Right atrium auricular region (tissue), 2 donors: ENCODE measurements around the gene ACOT8. TPM values are rescaled to one million over a fixed set of nuclear protein-coding genes. Genes with fewer than 3 reads are reported as not detected.

ENCODE experiments used
- DNase-seq: peaks from one replicate; pipeline ENCODE4 v3.0.0-alpha.2; 2019; ENCODE audit warnings: low spot score
- H3K27ac ChIP-seq, 2 donors: fragments of 200-600 bp; sonication (generic); 1 replicate in 1 of 2; 2 replicates in 1 of 2; pipeline ENCODE4 v1.5.1; 2016 to 2019
- H3K27me3 ChIP-seq, 2 donors: fragments of 200-600 bp; sonication (generic); one replicate each; pipeline versions ENCODE4 v1.5.1 to v1.6.0; 2017 to 2019
- H3K36me3 ChIP-seq: fragments of 200-600 bp; sonication (generic); one replicate; pipeline ENCODE4 v1.5.1; 2016
- H3K4me1 ChIP-seq, 2 donors: fragments of 200-600 bp; sonication (generic); one replicate each; pipeline versions ENCODE4 v1.5.1 to v1.6.0; 2017 to 2019
- H3K4me3 ChIP-seq, 2 donors: fragments of 200-600 bp; sonication (generic); 1 replicate in 1 of 2; 2 replicates in 1 of 2; pipeline ENCODE4 v1.5.1; 2017 to 2019; ENCODE audit warnings: mild to moderate bottlenecking in 1 of 2, moderate library complexity in 1 of 2
- H3K9me3 ChIP-seq, 2 donors: fragments of 200-600 bp; sonication (generic); one replicate each; pipeline ENCODE4 v1.5.1; 2019
- CTCF ChIP-seq, 2 donors: fragments of 200-600 bp; sonication (generic); IDR thresholded peaks; one replicate each; pipeline ENCODE4 v1.5.1; 2019; ENCODE audit warnings: antibody characterized with exemption in 2 of 2
- total RNA-seq, 2 donors: library from RNA; depleted of rRNA; stranded (reverse); fragments of >200 nt; gene quantifications; one replicate each; pipeline ENCODE4 v1.1.0, GENCODE V29; 2016

The ACOT8 gene
- total RNA-seq, 2 donors from 2014 or later = 39.9 to 40.9 TPM

GRCh38 chr20:45873409-45874103 lies 16.4 kb upstream of the ACOT8 start:
- H3K27ac ChIP-seq = no peak overlapping the region
- H3K4me1 ChIP-seq = no peaks in the 10 kb centered on the region
- DNase-seq = no peak
- TF ChIP-seq CTCF (IDR thresholded peaks at IDR 0.05) = no peak
- peaks cover 19% of the 10 kb centered on the region for H3K36me3 ChIP-seq
- no peaks in the 10 kb centered on the region for H3K9me3 ChIP-seq
- no peaks in the 10 kb centered on the region for H3K27me3 ChIP-seq
- H3K4me3 ChIP-seq = no peak overlapping the region

DNA sequence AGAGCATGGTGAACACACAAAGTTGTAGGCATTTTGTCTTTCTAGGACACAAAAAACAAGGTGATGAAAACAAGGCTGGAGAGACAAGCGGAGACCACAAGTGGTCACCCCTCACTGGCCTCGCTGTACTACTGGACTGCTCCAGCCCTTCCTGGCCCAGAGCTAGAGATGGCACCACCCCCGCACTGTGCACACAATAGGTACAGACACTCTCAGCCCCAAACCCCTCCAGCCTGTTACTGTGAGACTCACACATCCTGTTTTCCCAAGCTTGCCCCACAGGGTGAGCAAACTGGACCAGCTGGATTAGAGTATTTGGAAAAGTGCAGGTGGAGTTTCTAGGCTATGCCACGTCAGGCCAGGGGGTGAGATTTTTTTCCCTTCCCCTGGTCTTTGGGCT lies 15.4 kb upstream of the ACOT8 start:
- DNase-seq = no peak
- no peaks in the 10 kb centered on the region for H3K4me1 ChIP-seq
- H3K27ac ChIP-seq = no peak overlapping the region
- TF ChIP-seq CTCF (IDR thresholded peaks at IDR 0.05) = no peak
- H3K4me3 ChIP-seq = no peak overlapping the region
- peaks cover 12% of the 10 kb centered on the region for H3K36me3 ChIP-seq
- H3K27me3 ChIP-seq = no peaks in the 10 kb centered on the region
- no peaks in the 10 kb centered on the region for H3K9me3 ChIP-seq

- no peaks in the 10 kb centered on the region for H3K36me3 ChIP-seq
- H3K4me3 ChIP-seq = no peak overlapping the region
- TF ChIP-seq CTCF (IDR thresholded peaks at IDR 0.05) = no peak
- H3K4me1 ChIP-seq = no peaks in the 10 kb centered on the region
- DNase-seq = no peak
- no peaks in the 10 kb centered on the region for H3K27me3 ChIP-seq
- no peak overlapping the region for H3K27ac ChIP-seq
- no peaks in the 10 kb centered on the region for H3K9me3 ChIP-seq
Measured at GRCh38 chr20:45867819-45868176, 10.6 kb upstream of the ACOT8 start.

GRCh38 chr20:45867136-45867818 lies 10.1 kb upstream of the ACOT8 start:
- no peak for TF ChIP-seq CTCF (IDR thresholded peaks at IDR 0.05)
- H3K9me3 ChIP-seq = no peaks in the 10 kb centered on the region
- no peaks in the 10 kb centered on the region for H3K36me3 ChIP-seq
- H3K27ac ChIP-seq = no peak overlapping the region
- H3K27me3 ChIP-seq = no peaks in the 10 kb centered on the region
- no peak for DNase-seq
- no peak overlapping the region for H3K4me3 ChIP-seq
- H3K4me1 ChIP-seq = no peaks in the 10 kb centered on the region

GRCh38 chr20:45866454-45866853 lies 9.3 kb upstream of the ACOT8 start:
- no peak for TF ChIP-seq CTCF (IDR thresholded peaks at IDR 0.05)
- Histone ChIP-seq H3K36me3 (no peaks in the 10 kb centered on the region), H3K27ac (no peak overlapping the region), H3K27me3 (no peaks in the 10 kb centered on the region), H3K4me1 (no peaks in the 10 kb centered on the region), H3K4me3 (no peak overlapping the region), H3K9me3 (no peaks in the 10 kb centered on the region)
- DNase-seq = no peak
